ENCODE results near the gene AFF3. TPM values are rescaled to one million over a fixed set of nuclear protein-coding genes. Genes with fewer than 3 reads are reported as not detected.

Gene AFF3
- total and polyA plus RNA-seq, 4 donors: 0.48 to 5.3 (median 2.3) TPM

DNA sequence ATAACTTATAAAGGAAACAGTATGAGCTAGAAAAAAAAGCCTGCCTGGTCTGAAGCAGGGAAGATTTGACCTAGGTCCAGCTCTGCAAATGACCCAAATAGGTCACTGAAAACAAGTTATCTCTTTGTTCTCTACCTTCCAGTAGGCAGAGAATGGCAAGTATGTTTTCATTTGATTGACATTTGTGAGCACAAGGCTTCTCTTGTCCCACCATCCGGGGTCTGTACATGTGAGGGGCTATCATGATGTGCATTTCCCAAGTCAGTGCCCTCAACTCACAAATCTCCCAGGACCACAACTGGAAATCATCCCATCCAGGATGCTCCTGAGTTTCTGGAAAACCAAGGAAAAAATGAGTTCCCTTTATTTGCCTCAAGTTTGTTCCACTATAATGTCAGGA lies 309.5 kb downstream of the AFF3 start:
- no peak overlapping the region for H3K27ac ChIP-seq (ENCODE audit: low read depth in 1 of 2, low read length in 2 of 2)
- DNase-seq (ENCODE audit: low spot score): no peak
- no peak overlapping the region for H3K9ac ChIP-seq (ENCODE audit: low read depth in 1 of 2, low read length in 2 of 2)
- H3K4me3 ChIP-seq (ENCODE audit: low read depth in 1 of 3, low read length in 3 of 3): no peak overlapping the region
- H3K27me3 ChIP-seq (ENCODE audit: control insufficient read depth in 4 of 4, insufficient read depth in 4 of 4, low read length in 3 of 4): no peaks in the 10 kb centered on the region
- TF ChIP-seq, protein P1, sequence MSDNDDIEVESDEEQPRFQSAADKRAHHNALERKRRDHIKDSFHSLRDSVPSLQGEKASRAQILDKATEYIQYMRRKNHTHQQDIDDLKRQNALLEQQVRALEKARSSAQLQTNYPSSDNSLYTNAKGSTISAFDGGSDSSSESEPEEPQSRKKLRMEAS (IDR thresholded peaks at IDR 0.05): no peak
- TF ChIP-seq SP1 (IDR thresholded peaks at IDR 0.05) (no peak), HNF4A (conservative IDR thresholded peaks at IDR 0.05) (no peak), RAD21 (IDR thresholded peaks at IDR 0.05) (no peak), JUND (IDR thresholded peaks at IDR 0.05) (no peak), GABPA (IDR thresholded peaks at IDR 0.05 in 1 of 2, conservative IDR thresholded peaks at IDR 0.05 in 1 of 2) (no peak), FOXA2 (IDR thresholded peaks at IDR 0.05) (no peak)
- TF ChIP-seq, protein P2, sequence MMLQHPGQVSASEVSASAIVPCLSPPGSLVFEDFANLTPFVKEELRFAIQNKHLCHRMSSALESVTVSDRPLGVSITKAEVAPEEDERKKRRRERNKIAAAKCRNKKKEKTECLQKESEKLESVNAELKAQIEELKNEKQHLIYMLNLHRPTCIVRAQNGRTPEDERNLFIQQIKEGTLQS (IDR thresholded peaks at IDR 0.05): no peak
- H3K9me3 ChIP-seq (ENCODE audit: control insufficient read depth in 4 of 4, low read length in 3 of 4): no peaks in the 10 kb centered on the region
- no peaks in the 10 kb centered on the region for H3K4me1 ChIP-seq (ENCODE audit: control insufficient read depth in 4 of 4, insufficient read depth in 4 of 4, low read length in 3 of 4)
- WGBS: 90% methylated on average over 1 of the region's 1 CpG
- no peaks in the 10 kb centered on the region for H3K36me3 ChIP-seq (ENCODE audit: control insufficient read depth in 4 of 4, insufficient read depth in 3 of 4, low read depth in 1 of 4, low read length in 3 of 4)

DNA sequence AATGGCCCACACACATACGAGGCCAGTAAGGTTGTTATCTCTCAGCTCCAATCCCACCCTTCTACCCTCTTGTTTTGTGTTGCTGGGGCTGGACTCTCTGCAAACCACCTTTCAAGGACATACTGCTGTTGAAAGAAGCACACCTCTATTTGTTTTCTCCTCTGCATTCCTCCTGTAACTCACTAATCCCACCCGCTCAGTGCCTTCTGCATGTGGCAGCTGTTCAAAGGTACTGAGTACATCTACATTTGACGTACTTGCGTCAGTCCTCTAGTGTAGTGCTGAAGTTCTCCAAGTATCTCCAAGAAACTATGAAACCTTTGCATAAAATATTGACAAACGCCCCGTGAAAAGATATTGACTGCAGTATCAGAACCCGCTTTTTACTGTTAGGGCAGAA lies 310.6 kb downstream of the AFF3 start:
- Histone ChIP-seq H3K4me1 (ENCODE audit: control insufficient read depth in 4 of 4, insufficient read depth in 4 of 4, low read length in 3 of 4) (peaks cover 0 to 9% (median 4%) of the 10 kb centered on the region in 4 donors), H3K9ac (ENCODE audit: low read depth in 1 of 2, low read length in 2 of 2) (no peak overlapping the region), H3K9me3 (ENCODE audit: control insufficient read depth in 4 of 4, low read length in 3 of 4) (no peaks in the 10 kb centered on the region), H3K4me3 (ENCODE audit: low read depth in 1 of 3, low read length in 3 of 3) (no peak overlapping the region), H3K27ac (ENCODE audit: low read depth in 1 of 2, low read length in 2 of 2) (no peak overlapping the region), H3K27me3 (ENCODE audit: control insufficient read depth in 4 of 4, insufficient read depth in 4 of 4, low read length in 3 of 4) (no peaks in the 10 kb centered on the region), H3K36me3 (ENCODE audit: control insufficient read depth in 4 of 4, insufficient read depth in 3 of 4, low read depth in 1 of 4, low read length in 3 of 4) (no peaks in the 10 kb centered on the region)
- TF ChIP-seq JUND (IDR thresholded peaks at IDR 0.05) (no peak), GABPA (IDR thresholded peaks at IDR 0.05 in 1 of 2, conservative IDR thresholded peaks at IDR 0.05 in 1 of 2) (no peak), HNF4A (conservative IDR thresholded peaks at IDR 0.05) (no peak), YY1 (IDR thresholded peaks at IDR 0.05) (no peak), FOXA2 (IDR thresholded peaks at IDR 0.05) (no peak), NR2F2 (IDR thresholded peaks at IDR 0.05) (no peak), EGR1 (IDR thresholded peaks at IDR 0.05; ENCODE audit: low read depth in 2 of 2) (no peak), FOXA1 (IDR thresholded peaks at IDR 0.05) (no peak), HNF4G (IDR thresholded peaks at IDR 0.05) (no peak), TAF1 (conservative IDR thresholded peaks at IDR 0.05) (no peak)
- TF ChIP-seq, protein P3, sequence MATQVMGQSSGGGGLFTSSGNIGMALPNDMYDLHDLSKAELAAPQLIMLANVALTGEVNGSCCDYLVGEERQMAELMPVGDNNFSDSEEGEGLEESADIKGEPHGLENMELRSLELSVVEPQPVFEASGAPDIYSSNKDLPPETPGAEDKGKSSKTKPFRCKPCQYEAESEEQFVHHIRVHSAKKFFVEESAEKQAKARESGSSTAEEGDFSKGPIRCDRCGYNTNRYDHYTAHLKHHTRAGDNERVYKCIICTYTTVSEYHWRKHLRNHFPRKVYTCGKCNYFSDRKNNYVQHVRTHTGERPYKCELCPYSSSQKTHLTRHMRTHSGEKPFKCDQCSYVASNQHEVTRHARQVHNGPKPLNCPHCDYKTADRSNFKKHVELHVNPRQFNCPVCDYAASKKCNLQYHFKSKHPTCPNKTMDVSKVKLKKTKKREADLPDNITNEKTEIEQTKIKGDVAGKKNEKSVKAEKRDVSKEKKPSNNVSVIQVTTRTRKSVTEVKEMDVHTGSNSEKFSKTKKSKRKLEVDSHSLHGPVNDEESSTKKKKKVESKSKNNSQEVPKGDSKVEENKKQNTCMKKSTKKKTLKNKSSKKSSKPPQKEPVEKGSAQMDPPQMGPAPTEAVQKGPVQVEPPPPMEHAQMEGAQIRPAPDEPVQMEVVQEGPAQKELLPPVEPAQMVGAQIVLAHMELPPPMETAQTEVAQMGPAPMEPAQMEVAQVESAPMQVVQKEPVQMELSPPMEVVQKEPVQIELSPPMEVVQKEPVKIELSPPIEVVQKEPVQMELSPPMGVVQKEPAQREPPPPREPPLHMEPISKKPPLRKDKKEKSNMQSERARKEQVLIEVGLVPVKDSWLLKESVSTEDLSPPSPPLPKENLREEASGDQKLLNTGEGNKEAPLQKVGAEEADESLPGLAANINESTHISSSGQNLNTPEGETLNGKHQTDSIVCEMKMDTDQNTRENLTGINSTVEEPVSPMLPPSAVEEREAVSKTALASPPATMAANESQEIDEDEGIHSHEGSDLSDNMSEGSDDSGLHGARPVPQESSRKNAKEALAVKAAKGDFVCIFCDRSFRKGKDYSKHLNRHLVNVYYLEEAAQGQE (IDR thresholded peaks at IDR 0.05): no peak
- TF ChIP-seq, protein P2 (IDR thresholded peaks at IDR 0.05): no peak
- TF ChIP-seq, protein P4, sequence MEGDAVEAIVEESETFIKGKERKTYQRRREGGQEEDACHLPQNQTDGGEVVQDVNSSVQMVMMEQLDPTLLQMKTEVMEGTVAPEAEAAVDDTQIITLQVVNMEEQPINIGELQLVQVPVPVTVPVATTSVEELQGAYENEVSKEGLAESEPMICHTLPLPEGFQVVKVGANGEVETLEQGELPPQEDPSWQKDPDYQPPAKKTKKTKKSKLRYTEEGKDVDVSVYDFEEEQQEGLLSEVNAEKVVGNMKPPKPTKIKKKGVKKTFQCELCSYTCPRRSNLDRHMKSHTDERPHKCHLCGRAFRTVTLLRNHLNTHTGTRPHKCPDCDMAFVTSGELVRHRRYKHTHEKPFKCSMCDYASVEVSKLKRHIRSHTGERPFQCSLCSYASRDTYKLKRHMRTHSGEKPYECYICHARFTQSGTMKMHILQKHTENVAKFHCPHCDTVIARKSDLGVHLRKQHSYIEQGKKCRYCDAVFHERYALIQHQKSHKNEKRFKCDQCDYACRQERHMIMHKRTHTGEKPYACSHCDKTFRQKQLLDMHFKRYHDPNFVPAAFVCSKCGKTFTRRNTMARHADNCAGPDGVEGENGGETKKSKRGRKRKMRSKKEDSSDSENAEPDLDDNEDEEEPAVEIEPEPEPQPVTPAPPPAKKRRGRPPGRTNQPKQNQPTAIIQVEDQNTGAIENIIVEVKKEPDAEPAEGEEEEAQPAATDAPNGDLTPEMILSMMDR (IDR thresholded peaks at IDR 0.05; ENCODE audit: low read depth, low read length, missing input control): no peak
- TF ChIP-seq, protein P5, sequence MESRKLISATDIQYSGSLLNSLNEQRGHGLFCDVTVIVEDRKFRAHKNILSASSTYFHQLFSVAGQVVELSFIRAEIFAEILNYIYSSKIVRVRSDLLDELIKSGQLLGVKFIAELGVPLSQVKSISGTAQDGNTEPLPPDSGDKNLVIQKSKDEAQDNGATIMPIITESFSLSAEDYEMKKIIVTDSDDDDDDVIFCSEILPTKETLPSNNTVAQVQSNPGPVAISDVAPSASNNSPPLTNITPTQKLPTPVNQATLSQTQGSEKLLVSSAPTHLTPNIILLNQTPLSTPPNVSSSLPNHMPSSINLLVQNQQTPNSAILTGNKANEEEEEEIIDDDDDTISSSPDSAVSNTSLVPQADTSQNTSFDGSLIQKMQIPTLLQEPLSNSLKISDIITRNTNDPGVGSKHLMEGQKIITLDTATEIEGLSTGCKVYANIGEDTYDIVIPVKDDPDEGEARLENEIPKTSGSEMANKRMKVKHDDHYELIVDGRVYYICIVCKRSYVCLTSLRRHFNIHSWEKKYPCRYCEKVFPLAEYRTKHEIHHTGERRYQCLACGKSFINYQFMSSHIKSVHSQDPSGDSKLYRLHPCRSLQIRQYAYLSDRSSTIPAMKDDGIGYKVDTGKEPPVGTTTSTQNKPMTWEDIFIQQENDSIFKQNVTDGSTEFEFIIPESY (IDR thresholded peaks at IDR 0.05): no peak
- WGBS: 93% methylated on average over 7 of the region's 7 CpGs
- no peak for DNase-seq (ENCODE audit: low spot score)

Data from liver (tissue), 9 donors.